Measurements from ENCODE around the gene FAM78B.

FAM78B gene

DNA sequence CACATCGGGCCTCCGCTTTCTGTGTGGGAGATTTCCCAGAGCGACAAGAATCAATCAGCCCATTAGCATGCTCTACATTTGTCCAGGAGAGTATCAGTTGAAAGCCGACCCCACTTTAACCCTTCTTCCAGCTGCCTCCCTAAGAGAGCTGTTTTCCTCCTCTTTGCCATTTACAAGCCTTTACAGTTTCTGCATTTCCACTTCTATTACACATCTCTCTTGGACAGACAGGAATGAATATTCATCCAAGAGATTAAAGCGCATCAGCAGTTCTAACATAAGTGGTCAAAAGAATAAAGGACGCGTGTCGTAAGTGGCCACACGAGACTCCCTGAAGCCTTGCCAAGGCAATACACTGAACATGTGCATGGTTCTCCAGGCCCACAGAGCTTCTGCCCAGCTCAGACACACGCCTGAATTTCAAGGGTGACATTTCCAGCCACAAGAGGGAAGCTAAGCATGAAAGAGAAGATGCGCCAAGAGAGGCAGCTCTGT lies 47.3 kb downstream of the FAM78B start:
- no peak for DNase-seq (ENCODE audit: low spot score)

DNA sequence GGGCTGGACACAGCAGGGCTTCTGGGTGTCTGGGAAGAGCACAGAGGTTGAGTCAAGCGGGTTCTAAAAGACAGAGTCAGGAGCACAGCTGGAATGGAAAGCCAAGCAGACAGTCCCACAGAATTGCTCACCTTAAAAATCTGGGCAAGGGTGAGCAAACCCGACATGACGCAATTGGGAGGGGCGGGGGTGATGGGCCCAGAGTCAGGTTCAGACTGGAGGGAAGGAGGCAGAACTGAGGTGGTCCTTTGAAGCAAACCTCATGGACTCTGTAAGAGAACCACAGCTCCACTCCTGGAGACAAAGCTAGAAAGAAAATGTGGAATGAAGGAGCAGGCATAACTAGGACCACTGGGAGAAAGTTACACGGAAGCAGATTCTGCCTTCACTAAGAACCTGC lies 49.0 kb downstream of the FAM78B start:
- DNase-seq (ENCODE audit: low spot score): no peak

DNA sequence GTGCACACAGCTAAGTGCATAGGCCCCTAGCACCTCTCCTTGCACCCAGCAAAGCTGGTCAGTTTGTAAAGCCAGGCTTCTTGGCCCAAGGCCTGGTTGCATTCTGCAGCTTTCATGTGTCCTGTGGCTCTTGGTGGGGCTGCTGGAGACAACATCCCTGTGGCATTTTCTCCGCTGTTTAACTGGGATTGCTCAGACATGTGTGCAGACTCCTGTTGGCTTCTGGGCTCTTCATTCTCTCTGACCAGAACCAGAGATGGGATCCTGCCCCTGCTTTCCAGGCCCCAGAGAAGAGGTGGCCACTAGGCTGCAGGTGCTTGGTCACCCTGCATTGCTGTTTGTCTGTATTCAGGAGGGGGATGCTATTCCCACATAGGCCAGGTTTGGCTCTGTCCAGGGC lies 50.8 kb downstream of the FAM78B start:
- no peak for DNase-seq (ENCODE audit: low spot score)

DNA sequence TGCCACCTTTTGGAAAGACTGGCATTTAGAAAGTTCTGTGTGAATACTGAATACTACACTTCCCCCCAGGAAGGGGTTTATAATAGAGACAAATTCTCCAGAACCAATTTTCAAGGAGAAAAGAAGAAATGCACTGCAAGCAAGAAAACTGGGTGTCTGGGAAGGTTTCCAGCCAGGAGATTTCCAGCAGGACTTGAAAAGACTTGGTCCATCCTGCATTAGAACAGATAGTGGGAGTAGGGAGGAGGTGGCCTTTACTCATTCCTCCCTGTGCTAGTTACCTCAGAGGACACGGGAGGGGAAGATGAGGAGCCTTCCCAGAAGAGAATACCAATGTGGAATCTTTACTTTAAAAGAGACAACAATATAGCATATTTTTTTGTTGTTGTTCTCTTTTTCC lies 52.4 kb downstream of the FAM78B start:
- DNase-seq (ENCODE audit: low spot score): no peak

DNA sequence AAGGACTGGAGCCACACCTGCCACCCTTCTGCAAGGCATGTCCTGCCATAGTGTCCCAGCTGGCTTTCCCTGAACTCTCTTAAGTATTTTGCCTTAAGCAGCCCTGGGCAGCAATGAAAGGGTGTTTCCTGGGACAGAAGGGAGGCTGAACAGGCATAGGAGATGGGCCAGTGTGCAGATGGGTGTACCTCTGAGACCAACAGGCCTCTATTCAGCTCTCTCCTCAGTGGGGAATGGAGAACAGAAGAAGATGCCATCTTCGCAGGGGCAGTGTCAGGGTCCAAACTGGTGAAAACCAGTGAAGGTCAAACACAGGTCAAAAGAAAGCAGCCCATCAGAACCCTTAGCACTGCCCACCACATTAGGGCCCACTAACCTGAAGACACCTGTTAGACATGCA lies 53.2 kb downstream of the FAM78B start:
- DNase-seq (ENCODE audit: low spot score): no peak

DNA sequence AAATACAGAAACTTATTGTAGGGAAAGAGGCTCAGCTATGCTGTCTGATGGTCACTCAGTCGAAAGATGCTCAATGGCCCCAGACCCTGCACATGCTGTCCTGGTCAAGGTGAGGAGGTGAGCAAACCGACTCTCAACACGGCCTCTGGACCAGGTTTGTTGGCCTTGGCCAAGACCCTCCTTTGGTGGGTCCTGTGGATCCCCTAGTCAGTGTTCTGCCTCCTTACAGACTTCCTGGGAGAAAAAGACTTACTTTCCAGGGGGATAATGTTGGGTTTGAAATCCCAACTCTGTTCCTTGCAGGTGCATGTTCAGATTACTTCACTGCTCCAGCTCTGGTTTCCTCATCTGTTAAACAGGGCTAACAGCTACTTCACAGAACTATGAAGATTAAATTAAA lies 53.8 kb downstream of the FAM78B start:
- no peak for DNase-seq (ENCODE audit: low spot score)

DNA sequence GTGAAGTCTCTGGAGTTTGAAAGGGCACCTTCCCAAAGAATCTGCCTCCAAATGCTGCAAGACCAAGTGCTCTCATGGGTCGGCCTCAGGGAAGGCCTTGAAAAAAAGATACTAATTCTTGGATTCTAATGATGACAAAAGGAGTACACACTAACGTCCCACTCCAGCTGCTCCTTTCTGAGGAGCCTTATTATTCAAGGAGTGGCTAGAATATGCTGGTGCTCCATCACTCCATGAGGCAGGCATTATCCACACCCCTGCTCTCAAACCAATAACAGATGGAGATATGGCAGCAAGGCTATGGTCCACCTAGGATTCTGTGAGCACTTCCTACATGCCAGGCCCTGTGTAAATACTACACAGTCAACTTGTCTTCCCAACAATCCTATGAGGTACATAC lies 54.4 kb downstream of the FAM78B start:
- no peak for DNase-seq (ENCODE audit: low spot score)

DNA sequence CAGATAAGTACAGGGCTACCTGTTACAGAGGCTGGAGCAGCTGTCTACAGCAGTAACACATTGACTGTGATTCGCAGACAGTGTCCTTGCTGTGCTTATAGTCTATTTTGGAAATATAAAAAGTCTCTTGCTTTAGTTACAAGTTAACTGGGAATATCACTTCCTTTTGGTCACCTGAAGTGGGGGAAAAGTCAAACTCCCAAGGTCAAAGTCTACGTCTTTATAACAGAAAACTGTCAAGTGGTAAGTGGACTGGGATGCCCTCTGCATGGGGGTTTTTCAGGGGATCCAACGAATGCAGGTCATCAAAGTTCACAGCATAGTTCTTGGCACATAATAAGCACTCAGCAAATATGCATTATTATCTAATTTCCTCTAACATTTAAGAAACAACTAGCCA lies 55.4 kb downstream of the FAM78B start:
- no peak for DNase-seq (ENCODE audit: low spot score)

DNA sequence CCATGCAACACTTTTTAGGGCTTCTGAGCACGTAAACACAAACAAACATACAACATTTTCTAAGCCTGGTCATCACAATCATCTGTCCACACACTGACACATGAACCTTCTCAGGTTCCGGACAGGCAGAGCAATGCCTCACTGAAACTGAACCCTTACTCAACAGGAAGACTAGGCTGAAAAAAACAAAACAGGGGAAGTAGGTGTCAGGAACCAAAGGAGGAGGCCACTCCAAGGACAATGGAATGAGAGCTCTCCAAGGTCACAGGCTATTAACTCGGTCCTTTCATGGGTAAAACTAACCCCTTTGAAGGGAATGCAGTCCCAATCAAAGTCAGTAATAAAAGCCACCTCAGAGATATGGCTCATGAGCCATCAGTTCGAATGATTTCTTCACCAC lies 76.6 kb downstream of the FAM78B start:
- DNase-seq (ENCODE audit: low spot score): no peak

DNA sequence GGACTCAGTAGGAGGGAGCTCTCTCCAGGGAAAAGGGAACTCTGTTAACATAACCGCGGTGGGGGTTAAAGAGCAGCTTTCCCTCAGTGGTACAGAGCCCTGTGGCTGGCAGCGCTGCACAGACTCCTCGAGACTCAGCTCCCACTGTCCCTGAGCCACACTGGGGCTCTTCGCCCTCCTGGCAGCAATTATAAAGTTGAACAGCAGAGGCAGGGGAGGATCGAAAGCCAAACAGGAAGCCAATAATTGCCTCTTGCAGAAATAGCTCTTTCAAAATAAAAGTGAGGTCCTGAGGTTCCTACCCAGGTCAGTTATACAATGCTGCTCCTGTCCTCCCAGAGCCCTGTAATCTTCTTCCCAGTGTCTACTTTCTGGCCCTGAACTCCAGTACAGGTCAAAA lies 77.0 kb downstream of the FAM78B start:
- no peak for DNase-seq (ENCODE audit: low spot score)

DNA sequence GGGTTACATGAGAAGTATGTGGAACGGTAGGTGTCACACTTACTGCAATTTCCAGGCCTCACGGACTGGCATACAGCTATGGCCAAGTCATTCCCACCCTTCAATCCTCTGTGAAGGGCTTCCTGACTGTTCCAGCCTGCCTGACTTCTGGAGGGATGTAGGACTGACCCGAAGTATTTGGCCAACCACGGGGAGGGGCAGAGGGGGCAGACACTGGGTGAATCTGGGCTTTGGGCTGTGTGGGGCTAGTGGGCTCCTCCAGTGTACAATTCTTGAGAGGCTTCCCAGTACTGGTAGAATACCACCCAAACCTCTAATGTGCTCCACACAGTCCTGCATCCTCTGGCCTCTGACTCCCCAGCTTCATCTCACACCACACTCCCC lies 78.2 kb downstream of the FAM78B start:
- no peak for DNase-seq (ENCODE audit: low spot score)

DNA sequence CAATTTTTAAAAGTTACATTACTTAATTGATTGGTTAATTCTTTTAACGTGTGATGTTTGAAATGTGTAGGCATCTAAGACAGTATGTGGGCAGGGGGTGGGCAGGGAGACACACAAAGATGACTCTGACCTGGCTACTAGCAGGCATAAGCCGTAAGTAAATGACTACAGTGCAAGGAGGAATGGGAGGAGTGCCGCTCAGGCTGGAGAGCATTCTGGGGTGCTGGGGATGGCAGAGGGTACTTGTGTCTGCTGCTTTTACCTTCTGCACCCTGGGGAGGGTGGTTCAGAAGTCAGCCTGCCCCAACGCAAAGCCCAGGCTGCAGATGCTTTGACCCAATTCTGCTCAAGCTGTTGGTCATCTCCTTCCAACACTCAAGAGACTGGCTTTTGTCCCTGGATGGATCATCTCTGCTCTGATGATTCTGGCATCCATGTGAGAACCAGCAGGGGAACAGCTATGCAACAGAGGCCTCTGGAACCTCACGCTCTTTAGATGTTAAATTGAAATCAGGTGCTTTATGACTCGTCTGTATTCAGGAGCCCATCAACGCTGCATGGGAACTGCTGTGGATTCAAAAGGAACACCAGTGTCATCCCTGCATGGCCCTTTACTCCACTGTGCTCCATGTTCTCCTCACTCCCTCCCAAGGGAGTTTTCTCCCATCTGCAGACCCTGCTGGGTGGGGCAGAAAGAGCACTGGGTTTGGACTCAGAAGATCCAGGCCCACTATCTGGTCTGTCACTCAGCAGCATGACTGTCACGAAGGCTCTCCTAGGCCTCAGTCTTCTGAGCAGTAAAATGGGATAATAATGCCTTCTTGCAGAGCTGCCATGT lies 78.8 kb downstream of the FAM78B start:
- no peak for DNase-seq (ENCODE audit: low spot score)

DNA sequence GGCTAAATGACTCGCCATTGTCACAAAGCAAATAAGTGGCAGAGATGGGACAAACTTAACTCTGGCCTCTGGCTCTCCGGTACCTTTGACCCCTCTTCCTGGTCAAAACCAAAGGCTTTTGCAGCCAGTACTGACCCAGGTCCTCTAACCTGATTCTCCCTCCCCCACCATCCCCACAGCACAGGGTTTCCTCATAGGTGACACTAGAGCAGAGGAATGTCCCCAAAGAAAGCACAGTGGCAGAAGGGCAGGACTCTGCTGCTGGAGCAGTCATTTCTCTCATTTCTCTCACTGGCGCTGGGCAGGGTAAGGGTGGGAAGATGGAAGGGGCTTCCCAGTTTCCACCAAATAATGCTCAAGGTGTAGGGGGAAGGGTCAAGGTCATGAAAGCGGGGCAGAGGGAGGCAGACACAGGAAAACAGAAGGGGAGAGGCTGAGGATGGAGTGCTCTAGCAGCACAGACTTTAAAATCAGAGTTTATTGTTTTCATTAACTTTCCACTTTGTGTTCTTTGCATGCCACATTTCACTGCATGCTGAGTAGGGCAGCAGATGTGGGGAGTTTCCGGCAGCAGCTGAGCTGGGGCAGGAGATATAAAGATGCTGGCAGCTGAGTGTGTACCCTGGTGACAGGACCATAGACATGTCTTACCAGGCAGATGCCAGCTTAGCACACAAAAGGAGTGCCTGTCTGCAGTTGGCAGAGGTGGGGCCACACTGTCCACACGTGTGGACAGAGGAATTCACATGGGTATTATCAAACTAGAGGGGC lies 80.5 kb downstream of the FAM78B start:
- no peak for DNase-seq (ENCODE audit: low spot score)

DNA sequence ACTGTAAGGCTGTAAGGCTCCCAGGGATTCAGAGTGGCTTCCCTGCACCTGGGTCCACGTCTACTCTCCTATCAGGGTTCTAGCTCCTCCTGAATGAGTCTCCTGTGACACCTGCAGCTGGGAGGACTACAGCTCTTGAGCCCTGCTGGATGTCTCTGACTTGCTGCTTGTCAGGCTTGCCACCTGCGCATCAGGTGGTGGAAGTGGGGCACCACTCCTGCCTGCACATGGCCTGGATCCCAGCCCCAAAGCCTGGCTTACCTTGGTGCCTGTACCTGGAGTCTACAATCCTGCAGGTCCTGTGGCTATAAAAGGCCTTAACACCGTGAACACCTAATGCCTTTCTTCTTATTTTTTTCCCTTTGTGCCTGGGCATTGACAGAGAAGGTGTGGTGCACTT lies 82.2 kb downstream of the FAM78B start:
- no peak for DNase-seq (ENCODE audit: low spot score)

DNA sequence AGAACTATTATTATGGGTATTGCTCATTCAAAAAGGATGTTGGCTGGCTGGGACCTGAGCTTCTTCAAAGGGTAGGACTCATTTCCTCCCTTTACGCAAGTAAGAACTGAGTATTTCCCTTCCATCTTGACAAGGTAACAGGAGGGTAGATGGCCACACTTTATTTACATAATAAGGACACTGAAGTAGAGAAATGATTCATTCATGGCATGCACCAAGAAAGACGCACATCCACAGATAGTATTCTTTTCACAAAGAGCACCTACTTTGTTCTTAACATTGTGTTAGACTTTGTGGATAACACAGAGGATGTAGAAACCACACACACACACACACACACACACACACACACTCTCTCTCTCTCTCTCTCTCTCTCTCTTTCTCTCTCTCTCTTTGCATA lies 82.9 kb downstream of the FAM78B start:
- no peak for DNase-seq (ENCODE audit: low spot score)

DNA sequence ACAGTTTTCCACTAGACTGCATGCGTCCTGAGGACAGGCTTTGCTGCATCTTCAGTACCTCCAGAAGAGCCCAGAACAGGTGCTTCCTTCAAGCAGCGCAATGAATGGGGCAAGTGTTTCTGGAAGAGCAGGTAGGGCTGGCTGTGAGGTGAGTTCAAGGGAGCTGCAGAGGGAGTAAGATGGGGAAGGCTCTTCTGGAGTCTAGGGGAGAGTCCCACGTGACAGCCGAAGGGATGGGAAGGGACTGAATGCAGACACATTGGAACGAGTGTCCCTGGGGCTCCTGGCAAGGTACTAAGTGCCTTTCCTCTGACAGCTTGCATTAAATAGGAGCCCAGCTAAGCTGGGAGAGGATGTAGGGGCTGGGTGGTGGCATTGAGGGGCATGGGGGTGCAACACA lies 84.2 kb downstream of the FAM78B start:
- DNase-seq (ENCODE audit: low spot score): no peak

DNA sequence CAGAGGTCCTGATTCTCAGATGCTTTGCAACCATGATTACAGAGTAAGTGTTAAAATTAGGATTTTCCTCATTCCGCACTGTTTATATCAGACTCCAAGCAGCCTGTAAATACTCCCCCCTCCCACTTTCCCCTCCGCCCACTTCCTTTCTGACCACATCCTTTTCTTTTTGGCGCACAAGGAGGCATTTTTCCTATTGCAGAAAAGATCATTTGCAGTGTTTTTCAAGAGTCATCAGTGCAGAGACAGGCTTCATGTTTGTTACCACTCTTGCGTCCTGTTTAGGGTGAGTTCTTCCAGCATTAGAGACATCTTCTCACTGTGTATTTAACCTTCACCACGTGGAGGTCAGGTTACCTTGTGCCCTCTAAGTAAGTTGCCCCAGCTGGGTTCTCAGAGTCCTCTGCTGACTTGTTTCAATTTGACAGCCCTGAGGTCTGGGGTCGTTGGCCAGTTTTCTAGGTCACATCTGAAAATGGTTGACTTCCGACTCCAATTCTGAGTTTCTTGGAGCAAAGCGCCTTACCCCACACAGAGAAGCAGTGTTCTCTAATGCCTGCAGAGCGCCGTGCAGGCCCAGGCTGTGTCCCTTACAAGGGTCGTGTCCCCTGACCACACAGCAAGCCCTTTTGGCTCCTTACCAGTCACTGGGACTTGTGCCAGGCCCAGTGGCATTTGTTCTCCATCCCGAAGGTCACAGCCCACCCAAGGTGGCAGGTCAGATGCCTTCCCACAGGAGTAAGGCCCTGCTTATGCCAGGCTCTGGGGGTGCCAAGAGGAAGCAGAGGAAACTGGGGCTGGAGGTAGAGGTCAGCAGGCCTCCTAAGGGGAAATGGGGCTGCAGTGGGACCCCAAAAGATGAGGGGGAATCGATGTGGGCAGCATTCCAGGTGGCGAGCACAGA lies 85.6 kb downstream of the FAM78B start:
- peak; percentile 12 for DNase-seq (ENCODE audit: low spot score)

DNA sequence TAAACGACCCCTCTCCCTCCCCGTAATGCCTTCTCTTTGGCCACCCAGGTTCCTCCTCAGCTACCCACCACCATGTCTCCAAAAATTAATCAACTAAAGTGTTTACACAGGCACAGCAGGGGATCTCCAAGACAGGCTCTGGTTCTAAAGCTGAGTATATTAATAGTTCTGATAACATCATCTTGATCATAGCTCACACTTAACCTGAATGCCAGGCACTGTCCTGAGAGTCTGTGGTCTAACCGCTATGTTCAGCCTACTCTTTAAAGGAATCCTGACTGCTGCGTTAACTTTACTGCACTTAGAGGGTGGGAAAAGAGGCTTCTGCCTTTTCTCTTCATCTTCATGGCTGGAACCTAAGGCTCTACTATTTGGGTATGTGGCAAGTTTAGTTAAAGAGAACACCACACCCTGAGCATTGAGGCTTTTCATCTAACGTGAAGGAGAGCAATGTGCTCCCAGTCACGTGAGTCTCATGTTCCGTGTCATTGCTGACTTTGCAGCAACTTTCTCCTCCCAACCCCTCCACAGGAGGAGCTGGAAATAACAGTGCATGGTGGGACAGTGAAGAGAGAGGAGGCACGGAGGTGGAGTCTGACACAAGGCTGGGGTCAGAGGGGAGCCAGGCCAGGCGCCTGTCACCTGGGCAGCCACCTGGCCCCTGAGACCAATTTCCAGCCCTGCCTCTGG lies 86.4 kb downstream of the FAM78B start:
- no peak for DNase-seq (ENCODE audit: low spot score)

DNA sequence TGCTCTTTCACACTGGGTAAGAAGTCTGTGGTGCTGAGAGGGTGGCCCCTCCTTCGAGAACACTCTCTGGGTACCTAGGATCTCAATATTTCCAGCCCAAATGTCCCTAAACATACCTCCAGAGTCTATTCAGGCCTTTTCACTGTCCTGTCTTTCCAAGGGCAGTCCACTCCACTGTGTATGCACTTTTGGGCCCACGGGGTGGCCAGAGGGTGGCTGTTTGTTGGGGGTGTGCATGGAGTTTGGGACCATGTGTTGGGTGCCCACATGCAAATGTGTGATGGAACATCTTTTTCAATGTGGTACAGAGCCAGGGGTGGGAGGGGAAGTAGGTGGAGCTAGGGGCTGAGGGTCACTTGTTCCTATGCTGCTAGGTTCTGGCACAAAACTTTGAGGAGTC lies 87.5 kb downstream of the FAM78B start:
- no peak for DNase-seq (ENCODE audit: low spot score)

DNA sequence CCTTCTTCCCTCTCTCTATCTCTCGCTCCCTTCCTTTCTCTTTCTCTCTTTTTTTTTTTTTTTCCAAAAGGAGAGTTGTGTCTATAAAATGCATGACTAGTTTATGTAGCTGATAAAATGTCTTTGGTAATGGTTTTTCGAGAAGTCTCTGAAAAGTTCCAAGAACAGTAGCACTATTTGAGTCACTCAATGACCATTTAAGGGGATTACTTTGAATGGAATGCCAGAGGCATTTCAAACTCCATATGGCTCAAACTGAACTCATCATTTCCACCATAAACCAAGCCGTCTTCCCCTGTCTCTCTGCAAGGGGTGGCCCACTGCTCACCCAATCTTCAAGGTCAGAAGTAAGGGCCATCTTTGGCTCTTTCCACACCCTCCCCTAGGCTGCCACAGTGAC lies 93.3 kb downstream of the FAM78B start:
- no peak for DNase-seq (ENCODE audit: low spot score)

DNA sequence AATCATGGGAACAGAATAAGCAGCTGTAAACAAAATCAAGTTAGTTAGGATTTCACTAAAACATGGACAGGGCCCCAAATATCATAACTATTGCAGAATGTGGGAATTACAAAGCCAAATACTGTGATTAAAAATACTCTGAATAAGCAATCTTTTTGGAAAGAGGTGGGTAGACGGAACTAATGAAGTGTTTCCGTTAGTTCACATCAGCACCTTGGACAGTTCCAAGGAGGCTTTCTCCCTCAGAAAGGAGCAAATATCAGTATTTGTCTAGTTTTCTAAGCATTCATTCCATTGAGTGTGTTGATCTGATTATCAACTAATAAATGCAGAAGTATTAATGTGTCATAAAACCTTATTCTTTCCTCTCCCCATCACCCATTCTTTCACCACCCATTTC lies 97.4 kb downstream of the FAM78B start:
- no peak for DNase-seq (ENCODE audit: low spot score)

DNA sequence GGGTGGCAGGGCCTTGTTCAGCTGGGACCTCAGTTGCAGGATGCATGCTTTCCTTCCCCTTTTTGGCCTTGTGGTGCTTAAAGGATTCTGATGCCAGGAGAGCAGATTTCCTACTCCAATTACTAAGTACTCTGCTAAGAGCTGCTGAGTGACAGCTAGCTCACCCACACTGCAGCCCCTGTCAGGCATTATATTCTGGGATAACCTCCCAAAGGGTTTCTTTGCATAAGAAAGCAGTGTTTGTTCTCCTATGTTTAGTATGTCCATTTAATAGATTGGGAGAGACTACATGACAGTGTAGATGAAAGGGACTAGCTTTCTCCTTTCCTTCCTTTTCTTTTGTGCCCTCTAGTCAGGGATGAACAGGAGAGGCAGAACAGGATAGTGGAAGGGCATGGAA lies 100.7 kb downstream of the FAM78B start:
- no peak for DNase-seq (ENCODE audit: low spot score)
